Measurements from ENCODE around the gene TWIST2.

The TWIST2 gene

GRCh38 chr2:238868067-238868524, 20.2 kb downstream of the TWIST2 start:
- Histone ChIP-seq H3K4me2 (ENCODE audit: low read length) (no peak overlapping the region), H3K27ac (ENCODE audit: low read depth, low read length, poor library complexity, severe bottlenecking) (no peak overlapping the region), H3K9ac (ENCODE audit: low read length) (no peak overlapping the region), H3K9me3 (ENCODE audit: low read length) (no peaks in the 10 kb centered on the region), H2AFZ (ENCODE audit: low read length) (no peak overlapping the region), H3K4me3 (ENCODE audit: low read depth, low read length, poor library complexity, severe bottlenecking) (no peak overlapping the region), H3K9me2 (ENCODE audit: low read depth, low read length) (no peaks in the 10 kb centered on the region), H3K79me2 (ENCODE audit: insufficient read depth, low read length) (no peaks in the 10 kb centered on the region), H3F3A (ENCODE audit: insufficient read depth, low read length) (no peaks in the 10 kb centered on the region), H3K4me1 (ENCODE audit: insufficient read depth, low read length, severe bottlenecking) (no peaks in the 10 kb centered on the region), H3K27me3 (ENCODE audit: insufficient read depth, low read length) (no peaks in the 10 kb centered on the region), H4K20me1 (ENCODE audit: insufficient read depth, low read length) (no peaks in the 10 kb centered on the region), H3K36me3 (ENCODE audit: insufficient read depth, low read length) (no peaks in the 10 kb centered on the region)
- TF ChIP-seq CTCF (IDR thresholded peaks at IDR 0.05; ENCODE audit: low read length), result no peak
- TF ChIP-seq EZH2 (IDR thresholded peaks at IDR 0.05; ENCODE audit: borderline replicate concordance, low read length), result no peak

- H3K79me2 ChIP-seq (ENCODE audit: insufficient read depth, low read length), result no peaks in the 10 kb centered on the region
- H3K4me1 ChIP-seq (ENCODE audit: insufficient read depth, low read length, severe bottlenecking), result no peaks in the 10 kb centered on the region
- no peaks in the 10 kb centered on the region for H4K20me1 ChIP-seq (ENCODE audit: insufficient read depth, low read length)
- H3K9ac ChIP-seq (ENCODE audit: low read length), result no peak overlapping the region
- no peak for TF ChIP-seq CTCF (IDR thresholded peaks at IDR 0.05; ENCODE audit: low read length)
- no peak for TF ChIP-seq EZH2 (IDR thresholded peaks at IDR 0.05; ENCODE audit: borderline replicate concordance, low read length)
- H3K9me2 ChIP-seq (ENCODE audit: low read depth, low read length), result no peaks in the 10 kb centered on the region
- H2AFZ ChIP-seq (ENCODE audit: low read length), result no peak overlapping the region
- H3F3A ChIP-seq (ENCODE audit: insufficient read depth, low read length), result no peaks in the 10 kb centered on the region
- no peaks in the 10 kb centered on the region for H3K36me3 ChIP-seq (ENCODE audit: insufficient read depth, low read length)
- H3K9me3 ChIP-seq (ENCODE audit: low read length), result no peaks in the 10 kb centered on the region
- no peaks in the 10 kb centered on the region for H3K27me3 ChIP-seq (ENCODE audit: insufficient read depth, low read length)
- H3K4me2 ChIP-seq (ENCODE audit: low read length), result no peak overlapping the region
- no peak overlapping the region for H3K27ac ChIP-seq (ENCODE audit: low read depth, low read length, poor library complexity, severe bottlenecking)
- no peak overlapping the region for H3K4me3 ChIP-seq (ENCODE audit: low read depth, low read length, poor library complexity, severe bottlenecking)
Measured at GRCh38 chr2:238868616-238869292, 20.9 kb downstream of the TWIST2 start.

- Histone ChIP-seq H3K4me3 (ENCODE audit: low read depth, low read length, poor library complexity, severe bottlenecking) (no peak overlapping the region), H3K27me3 (ENCODE audit: insufficient read depth, low read length) (no peaks in the 10 kb centered on the region), H3K79me2 (ENCODE audit: insufficient read depth, low read length) (no peaks in the 10 kb centered on the region), H3K27ac (ENCODE audit: low read depth, low read length, poor library complexity, severe bottlenecking) (no peak overlapping the region), H3K9me3 (ENCODE audit: low read length) (no peaks in the 10 kb centered on the region), H3F3A (ENCODE audit: insufficient read depth, low read length) (no peaks in the 10 kb centered on the region), H3K36me3 (ENCODE audit: insufficient read depth, low read length) (no peaks in the 10 kb centered on the region), H4K20me1 (ENCODE audit: insufficient read depth, low read length) (no peaks in the 10 kb centered on the region), H3K9me2 (ENCODE audit: low read depth, low read length) (no peaks in the 10 kb centered on the region), H3K9ac (ENCODE audit: low read length) (no peak overlapping the region), H3K4me1 (ENCODE audit: insufficient read depth, low read length, severe bottlenecking) (no peaks in the 10 kb centered on the region), H2AFZ (ENCODE audit: low read length) (no peak overlapping the region), H3K4me2 (ENCODE audit: low read length) (no peak overlapping the region)
- TF ChIP-seq CTCF (IDR thresholded peaks at IDR 0.05; ENCODE audit: low read length), result no peak
- TF ChIP-seq EZH2 (IDR thresholded peaks at IDR 0.05; ENCODE audit: borderline replicate concordance, low read length), result no peak
Measured at GRCh38 chr2:238869293-238870124, 21.6 kb downstream of the TWIST2 start.

Data from OCI-LY1 (cell line).